Upper lobe of right lung (tissue), 1 donor: ENCODE results near the gene PLCB1. TPM values are rescaled to one million over a fixed set of nuclear protein-coding genes. Genes with fewer than 3 reads are reported as not detected.
A peak's percentile ranks its signal among the peaks of the same experiment; 100 is the strongest.

Experiments used
- ATAC-seq: fragments of 200-7000 bp; cut with Tn5 transposase; one replicate; pipeline ENCODE4 v1.9.1; 2020; ENCODE audit warnings: mild to moderate bottlenecking, moderate library complexity
- DNase-seq: peaks from one replicate; pipeline ENCODE4 v3.0.0-alpha.2; 2020
- H3K27ac ChIP-seq: fragments of 200-600 bp; one replicate; pipeline ENCODE4 v1.8.0; 2022
- H3K27me3 ChIP-seq: fragments of 200-600 bp; one replicate; pipeline ENCODE4 v1.8.0; 2022; ENCODE audit warnings: mild to moderate bottlenecking
- H3K36me3 ChIP-seq: fragments of 200-600 bp; one replicate; pipeline ENCODE4 v1.8.0; 2022
- H3K4me1 ChIP-seq: fragments of 200-600 bp; one replicate; pipeline ENCODE4 v1.8.0; 2022
- H3K4me3 ChIP-seq: fragments of 200-600 bp; one replicate; pipeline ENCODE4 v1.8.0; 2022; ENCODE audit warnings: mild to moderate bottlenecking
- H3K9me3 ChIP-seq: fragments of 200-600 bp; one replicate; pipeline ENCODE4 v1.8.0; 2022
- CTCF ChIP-seq: fragments of 200-600 bp; IDR thresholded peaks from one replicate; pipeline ENCODE4 v1.8.0; 2022; ENCODE audit warnings: antibody characterized with exemption
- intact Hi-C: fragments of 100-400 bp; cut with DNase I; formaldehyde crosslinking; loops from one replicate; pipeline ENCODE4 v1.11.0; 2022
- total RNA-seq: library from RNA; stranded (reverse); fragmentation: NEBNext Ultra II Directional; extraction: Animal tissue kit (Norgen Biotek cat#: 25700); gene quantifications from one replicate; pipeline ENCODE4 v1.2.1, GENCODE V29; 2021
- donor health status: DM: no; HTN: yes; CAD: no; lungs with severe emphysema.

Gene PLCB1
- total RNA-seq, 1 donor from 2014 or later, result 12.4 TPM

- Histone ChIP-seq H3K27me3 (no peaks in the 10 kb centered on the region), H3K4me1 (no peaks in the 10 kb centered on the region), H3K27ac (no peak overlapping the region), H3K4me3 (no peak overlapping the region), H3K9me3 (no peaks in the 10 kb centered on the region), H3K36me3 (no peaks in the 10 kb centered on the region)
- intact Hi-C loops, result loop anchor here (10.0 kb wide), 1 partner anchor 675 kb away; no protein-coding TSS in a partner anchor
- DNase-seq, result no peak
- no peak for TF ChIP-seq CTCF
- no peak for ATAC-seq
Observed at GRCh38 chr20:8720089-8720488, 588.0 kb downstream of the PLCB1 start.

- H3K4me1 ChIP-seq, result no peaks in the 10 kb centered on the region
- no peak overlapping the region for H3K27ac ChIP-seq
- no peaks in the 10 kb centered on the region for H3K9me3 ChIP-seq
- ATAC-seq, result peak; percentile 82
- intact Hi-C loops, result loop anchor here (10.0 kb wide), 1 partner anchor 676 kb away; no protein-coding TSS in a partner anchor
- no peaks in the 10 kb centered on the region for H3K27me3 ChIP-seq
- TF ChIP-seq CTCF, result peak; percentile 76
- no peak for DNase-seq
- no peak overlapping the region for H3K4me3 ChIP-seq
- no peaks in the 10 kb centered on the region for H3K36me3 ChIP-seq
Observed at GRCh38 chr20:8721098-8721497, 589.0 kb downstream of the PLCB1 start.

GRCh38 chr20:8722277-8722928 lies 590.3 kb downstream of the PLCB1 start:
- Histone ChIP-seq H3K27ac (no peak overlapping the region), H3K4me1 (no peaks in the 10 kb centered on the region), H3K4me3 (no peak overlapping the region), H3K36me3 (no peaks in the 10 kb centered on the region), H3K27me3 (no peaks in the 10 kb centered on the region), H3K9me3 (no peaks in the 10 kb centered on the region)
- ATAC-seq (peak; percentile 87), DNase-seq (no peak)
- TF ChIP-seq CTCF, result peak; percentile 80
- intact Hi-C loops, result loop anchor here (10.0 kb wide), 1 partner anchor 678 kb away; no protein-coding TSS in a partner anchor

- DNase-seq, result no peak
- ATAC-seq, result no peak
- H3K9me3 ChIP-seq, result no peaks in the 10 kb centered on the region
- no peak overlapping the region for H3K27ac ChIP-seq
- no peak overlapping the region for H3K4me3 ChIP-seq
- H3K36me3 ChIP-seq, result no peaks in the 10 kb centered on the region
- no peaks in the 10 kb centered on the region for H3K4me1 ChIP-seq
- H3K27me3 ChIP-seq, result no peaks in the 10 kb centered on the region
- intact Hi-C loops, result loop anchor here (10.0 kb wide), 1 partner anchor 678 kb away; no protein-coding TSS in a partner anchor
- no peak for TF ChIP-seq CTCF
Observed at GRCh38 chr20:8723296-8723695, 591.2 kb downstream of the PLCB1 start.

- H3K4me1 ChIP-seq, result no peaks in the 10 kb centered on the region
- intact Hi-C loops, result loop anchor here (10.0 kb wide), 1 partner anchor 680 kb away; no protein-coding TSS in a partner anchor
- no peak for TF ChIP-seq CTCF
- H3K27ac ChIP-seq, result no peak overlapping the region
- DNase-seq (no peak), ATAC-seq (no peak)
- H3K36me3 ChIP-seq, result no peaks in the 10 kb centered on the region
- no peaks in the 10 kb centered on the region for H3K27me3 ChIP-seq
- H3K9me3 ChIP-seq, result no peaks in the 10 kb centered on the region
- H3K4me3 ChIP-seq, result no peak overlapping the region
Observed at GRCh38 chr20:8724884-8725283, 592.8 kb downstream of the PLCB1 start.
